GM21723 (cell line): ENCODE measurements around the gene DIDO1.
"Not testable (repeated sequence)": the region's sequence is repeated elsewhere in the genome, so short reads cannot be mapped to it uniquely, and the experiment has no call there.

Experiments
- ATAC-seq: cut with Tn5 transposase; IDR thresholded peaks from one replicate; pipeline ENCODE4 v1.9.1; 2021; ENCODE audit warnings: mild to moderate bottlenecking, moderate library complexity; ENCODE audit not compliant: unreplicated experiment

The DIDO1 gene

DNA sequence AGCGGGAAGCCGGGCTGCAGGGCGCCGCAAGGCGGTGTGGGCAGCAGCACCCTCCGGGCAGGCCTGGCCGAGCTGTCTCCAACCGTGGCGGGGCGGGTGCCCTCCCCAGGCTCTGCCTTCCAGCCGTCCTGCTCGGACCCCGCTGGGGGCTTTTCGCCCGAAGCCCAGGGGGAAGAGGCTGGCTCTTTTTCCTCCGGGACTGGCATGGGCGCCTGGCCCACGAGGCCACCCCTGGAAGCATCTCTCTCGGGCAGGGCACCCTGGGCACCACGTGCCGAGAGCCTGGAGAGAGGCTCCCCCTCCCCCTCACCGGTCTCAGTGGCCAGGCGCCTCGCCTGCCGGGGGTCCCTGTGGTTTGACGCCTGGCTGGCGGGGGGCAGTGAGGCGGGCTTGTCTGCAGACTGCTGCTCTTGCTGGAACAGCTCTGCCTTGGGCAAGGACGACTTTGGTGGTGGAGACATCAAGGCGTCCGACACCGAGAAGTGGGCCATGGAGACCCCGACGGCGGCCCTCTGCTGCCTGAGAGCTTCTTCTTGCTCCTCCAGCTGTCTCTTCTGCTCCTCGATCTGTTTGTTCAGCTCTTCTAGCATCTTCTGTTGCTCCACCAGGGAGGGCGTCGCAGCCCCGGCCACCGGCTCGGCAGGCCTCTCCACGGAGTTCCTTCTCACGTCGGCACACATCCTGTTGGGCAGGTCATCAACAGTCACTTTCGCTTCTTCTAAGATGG lies 45.2 kb downstream of the DIDO1 start:
- no peak for ATAC-seq

DNA sequence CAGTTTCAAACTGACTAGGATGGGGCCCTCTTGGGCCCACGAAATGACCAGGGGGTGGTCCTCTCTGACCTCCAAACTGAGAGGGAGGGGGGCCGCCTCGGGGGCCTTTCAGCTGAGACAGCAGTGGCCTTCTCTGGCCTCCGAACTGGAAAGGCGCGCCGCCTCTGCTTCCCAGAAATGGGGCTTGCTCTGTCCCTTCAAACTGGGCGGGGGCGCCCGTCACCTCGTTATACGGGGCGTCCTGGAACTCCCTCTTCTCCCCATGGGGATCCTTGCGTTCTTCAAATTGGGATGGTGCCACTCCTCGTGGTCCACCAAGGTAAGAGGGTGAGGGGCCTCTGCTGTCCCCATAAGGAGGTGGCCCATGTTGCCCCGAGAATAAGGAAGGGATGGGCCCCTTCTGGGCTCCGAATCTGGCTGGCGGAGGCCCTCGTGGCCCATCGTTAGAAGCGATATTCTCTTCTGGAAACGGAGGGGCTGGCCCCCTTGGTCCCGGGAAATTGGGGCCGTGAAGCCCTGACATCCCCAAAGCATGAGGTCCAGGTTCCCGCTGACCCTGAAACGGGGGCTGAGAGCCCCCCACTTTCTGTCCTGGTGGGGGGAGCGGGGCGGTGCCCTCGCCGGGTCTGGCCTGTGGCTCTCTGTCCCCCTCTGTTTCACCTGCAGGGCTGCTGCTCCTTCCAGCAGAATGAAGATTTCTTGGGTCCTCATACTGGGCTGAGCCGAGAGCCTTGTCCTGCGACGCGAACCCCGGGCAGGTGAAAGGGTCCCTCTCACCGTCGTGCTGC lies 46.0 kb downstream of the DIDO1 start:
- no peak for ATAC-seq

DNA sequence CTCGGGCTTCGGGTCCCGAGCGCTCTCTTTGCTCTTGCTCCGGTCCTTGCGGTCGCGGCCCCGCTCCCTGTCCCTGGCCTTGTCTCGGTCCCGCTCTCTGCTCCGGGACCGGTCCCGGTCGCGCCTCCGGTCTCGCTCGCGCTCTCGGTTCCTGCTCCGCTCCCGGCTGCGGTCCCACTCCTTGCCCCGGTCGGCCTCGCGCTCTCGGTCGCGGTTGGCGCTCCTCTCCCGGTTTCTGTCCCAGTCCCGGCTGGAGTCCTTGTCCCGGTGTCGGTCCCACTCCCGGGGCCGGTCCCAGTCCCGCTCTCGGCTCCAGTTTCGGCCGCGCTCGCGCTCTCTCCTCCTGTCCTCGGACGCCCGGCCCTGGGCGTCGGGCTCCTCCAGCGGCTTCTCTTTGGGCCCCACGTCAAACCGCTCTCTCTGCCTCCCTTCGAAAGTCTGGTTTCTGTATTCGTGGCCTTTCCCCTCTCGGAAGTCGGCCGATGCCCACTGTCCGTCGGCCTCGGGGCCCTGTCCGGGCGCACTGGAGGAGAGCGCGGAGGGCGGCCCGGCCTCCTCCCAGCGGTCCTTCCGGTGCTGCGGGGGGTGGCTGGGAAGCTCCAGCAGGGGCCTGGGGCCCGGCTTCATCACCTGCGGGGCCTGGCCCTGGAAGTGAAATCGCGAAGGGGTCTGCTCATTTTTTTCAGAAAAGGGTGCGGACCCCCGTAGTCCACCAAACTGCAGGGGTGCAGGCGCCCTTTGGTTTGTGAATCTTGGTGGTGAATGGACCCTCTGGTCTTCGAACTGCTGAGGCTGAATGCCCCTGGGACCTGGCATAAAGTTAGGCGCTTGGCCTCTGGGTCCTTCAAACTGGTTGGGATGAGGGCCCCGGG lies 46.8 kb downstream of the DIDO1 start:
- ATAC-seq = no peak

DNA sequence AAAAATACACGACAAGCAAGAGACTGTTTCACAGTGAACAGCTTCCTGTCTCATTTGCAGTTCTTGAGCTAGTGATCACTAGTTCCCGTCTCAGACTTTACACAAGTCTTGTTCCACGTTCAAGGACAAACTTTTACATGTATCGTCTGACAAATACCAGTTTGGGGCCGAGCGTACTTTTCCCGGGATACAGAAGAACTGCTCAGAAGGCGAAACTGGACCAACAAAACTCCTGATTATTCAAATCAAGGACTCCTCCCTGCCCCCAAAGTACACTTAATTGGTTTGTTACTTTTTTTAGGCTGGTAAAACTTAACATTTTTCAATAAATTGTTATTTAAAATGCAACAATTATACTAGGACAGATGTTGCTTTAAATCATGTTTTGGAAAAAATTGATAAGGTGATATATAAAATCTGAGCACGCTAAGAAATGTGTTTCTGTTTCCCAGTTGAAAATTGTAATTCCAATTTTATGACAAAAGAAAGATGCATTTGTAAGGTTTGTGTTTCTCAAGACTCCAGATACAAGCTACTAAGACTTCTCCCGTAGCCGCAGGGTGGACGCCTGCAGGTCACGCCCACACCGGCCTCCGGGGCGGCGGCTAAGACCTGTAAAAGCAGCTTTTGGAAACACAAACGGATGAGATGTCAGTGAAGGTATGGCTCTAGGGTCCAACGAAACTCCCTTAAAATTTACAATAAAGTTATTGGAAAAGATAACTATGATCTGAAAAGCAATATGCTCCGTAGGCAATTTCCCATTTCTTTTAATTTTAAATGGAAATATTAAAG lies 47.9 kb downstream of the DIDO1 start:
- no peak for ATAC-seq

DNA sequence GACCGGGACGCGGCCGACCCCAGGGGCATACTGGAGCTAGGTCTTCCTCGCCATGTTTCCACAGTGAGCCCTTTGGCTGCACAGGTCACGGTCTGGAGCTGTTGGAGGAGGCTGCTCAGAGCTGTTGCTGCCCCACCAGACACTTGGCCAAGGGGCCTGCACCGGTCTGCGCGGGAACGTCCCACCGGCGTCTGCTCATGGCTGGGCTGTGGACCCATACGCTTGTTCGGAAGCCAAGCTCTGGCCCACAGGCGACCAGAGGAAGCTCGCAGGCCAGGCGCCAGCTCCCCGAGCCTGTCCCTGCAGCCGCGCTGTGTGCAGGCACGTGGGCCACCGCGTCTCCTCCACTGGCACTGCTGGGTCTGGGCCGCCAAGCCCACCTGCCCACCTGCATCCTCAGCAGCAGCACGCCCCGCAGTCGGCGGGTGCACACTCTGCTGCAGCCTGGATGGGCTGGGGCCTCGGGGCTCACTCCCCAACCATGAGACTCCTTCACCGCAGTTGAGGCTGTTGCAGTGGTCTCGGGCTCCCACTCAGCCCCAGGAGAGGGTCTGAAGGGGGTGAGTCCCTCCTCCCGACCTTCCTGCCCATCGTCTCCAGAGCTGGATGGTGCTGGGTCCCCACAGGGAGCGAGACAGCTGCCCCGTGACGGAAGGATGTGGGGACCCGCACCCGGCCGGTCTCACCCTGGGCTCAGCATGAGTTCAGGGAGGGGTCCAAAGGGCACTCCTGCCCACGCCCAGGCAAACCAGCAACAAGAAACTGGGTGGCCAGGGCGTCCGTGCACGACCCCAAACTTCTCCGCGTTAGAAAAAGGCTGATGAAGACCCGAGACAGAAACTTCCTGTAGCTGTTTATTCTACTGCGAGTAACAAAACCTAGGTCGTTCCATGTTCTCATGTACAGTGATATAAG lies 49.1 kb downstream of the DIDO1 start:
- ATAC-seq = no peak

DNA sequence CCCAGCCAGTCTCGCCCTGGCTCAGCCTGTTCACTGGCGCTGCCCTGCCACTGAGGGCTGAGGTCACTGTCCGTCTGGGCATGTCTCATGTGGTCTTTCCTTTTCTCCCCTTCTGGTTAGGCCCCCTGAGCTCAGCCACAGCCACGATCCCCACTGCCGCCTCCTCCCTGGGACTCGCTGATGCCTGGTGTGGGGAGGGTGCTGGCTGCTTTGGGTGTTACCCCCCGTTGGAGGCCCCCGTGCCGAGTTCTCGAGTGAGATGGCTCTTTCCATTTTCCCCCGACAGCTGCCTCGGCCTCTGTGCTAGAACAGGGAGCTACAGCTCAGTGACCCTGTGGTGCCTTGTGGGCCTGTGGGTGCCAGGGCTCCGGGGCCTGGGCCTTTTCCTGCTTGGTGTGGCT lies 49.8 kb downstream of the DIDO1 start:
- no peak for ATAC-seq

DNA sequence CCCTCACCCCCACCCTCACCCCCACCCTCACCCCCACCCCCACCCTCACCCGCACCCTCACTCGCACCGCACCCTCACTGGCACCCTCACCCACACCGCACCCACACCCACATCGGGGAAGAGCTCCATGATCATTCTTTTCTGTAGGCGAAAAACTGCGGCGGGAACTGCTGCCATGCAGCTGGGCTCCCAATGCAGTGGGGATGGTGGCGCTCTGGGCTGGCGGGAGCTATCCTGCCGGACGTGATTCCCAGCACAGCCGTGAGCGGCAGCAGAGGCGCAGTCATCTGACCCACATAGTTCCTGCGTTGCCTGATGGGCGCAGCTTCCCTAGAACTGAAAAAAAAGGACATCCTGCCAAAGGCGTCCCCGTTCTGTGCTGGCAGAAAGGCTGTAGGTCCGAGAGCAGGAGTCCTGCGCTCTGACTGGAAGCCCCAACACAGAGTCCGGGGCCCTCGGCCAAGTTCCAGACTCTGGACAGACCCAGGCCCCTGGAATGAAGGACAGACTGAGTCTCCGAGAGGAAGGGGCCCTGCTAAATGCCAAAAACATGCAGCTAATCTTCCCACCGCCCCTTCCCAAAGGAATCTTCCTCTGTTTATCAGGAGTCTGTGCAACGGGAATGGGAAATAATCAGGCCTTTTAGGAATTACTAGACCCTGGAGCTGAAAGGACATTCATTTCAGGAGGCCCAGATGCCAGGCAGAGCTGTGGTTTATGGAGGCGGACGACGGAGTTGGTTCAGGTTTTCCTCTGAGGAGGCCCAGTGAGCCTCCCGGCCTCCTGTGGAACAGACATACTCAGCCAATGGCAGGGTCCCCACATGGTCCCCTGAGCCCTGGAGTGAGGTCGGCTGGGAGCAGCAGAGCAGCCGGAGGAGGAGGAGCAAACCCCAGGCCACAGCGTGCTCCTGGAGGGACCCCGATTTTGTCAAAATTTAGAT lies 50.6 kb downstream of the DIDO1 start:
- ATAC-seq = no peak

DNA sequence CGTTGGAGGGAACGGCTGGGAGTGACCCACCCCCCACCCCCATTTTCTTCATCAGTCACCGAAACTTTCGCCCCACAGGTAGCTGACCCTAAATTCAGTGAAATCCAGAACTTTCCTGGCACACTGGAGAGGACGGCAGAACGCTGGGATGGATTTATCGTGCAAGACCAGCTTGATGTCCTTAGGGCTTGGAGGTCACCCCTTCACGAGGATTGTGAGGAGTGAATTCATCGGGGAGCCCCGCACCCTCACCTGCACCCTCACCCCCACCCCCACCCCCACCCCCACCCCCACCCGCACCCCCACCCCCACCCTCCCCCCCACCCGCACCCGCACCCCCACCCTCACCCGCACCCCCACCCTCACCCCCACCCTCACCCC lies 51.4 kb downstream of the DIDO1 start:
- ATAC-seq = no peak

DNA sequence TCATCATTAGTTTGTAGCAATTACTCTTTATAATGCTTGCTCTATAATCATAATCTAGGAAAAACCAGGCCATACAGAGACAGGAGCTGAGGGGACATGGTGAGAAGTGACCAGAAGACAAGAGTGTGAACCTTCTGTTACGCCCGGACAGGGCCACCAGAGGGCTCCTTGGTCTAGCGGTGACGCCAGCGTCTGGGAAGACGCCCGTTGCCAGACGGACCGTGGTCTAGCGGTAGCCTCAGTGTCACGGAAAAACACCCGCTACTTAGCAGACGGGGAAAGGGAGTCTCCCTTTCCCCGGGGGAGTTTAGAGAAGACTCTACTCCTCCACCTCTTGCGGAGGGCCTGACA lies 52.6 kb downstream of the DIDO1 start:
- ATAC-seq = not testable (repeated sequence)

DNA sequence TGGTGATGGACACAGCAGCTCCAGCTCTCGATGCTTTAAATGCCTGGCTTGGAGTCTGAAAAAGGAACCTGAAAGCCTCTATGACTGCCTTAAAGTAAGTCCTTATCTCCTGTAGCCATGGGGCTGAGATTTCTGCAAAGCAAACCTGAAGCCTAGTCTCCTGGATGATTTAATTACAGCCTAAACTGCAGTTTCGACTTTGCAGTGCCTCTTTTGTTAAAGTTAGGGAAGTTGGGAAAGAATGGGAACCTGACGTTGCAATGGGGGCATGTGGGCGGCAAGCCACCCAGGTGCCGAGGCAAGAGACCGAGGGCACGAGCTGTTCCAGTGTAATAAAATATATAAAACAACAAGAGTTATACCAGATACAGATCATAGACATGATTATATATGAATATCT lies 53.0 kb downstream of the DIDO1 start:
- no peak for ATAC-seq

DNA sequence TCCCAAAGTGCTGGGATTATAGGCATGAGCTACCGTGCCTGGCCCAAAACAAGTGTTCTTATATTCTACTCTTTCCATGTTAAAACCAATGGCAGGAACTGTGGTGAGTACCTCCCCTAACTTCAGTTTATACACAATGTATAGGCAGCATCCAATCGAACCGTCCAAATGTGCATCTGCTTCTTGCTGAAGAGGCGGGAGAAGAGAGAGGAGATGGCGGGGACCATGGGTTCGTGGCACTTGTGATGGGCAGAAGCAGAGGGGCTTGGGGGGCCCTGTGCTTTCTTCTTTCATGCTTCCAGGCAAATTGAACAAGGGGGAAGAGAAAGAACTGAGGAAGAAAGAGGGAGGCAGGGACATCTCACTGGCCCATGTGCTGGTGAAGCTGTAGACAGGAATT lies 53.4 kb downstream of the DIDO1 start:
- no peak for ATAC-seq

DNA sequence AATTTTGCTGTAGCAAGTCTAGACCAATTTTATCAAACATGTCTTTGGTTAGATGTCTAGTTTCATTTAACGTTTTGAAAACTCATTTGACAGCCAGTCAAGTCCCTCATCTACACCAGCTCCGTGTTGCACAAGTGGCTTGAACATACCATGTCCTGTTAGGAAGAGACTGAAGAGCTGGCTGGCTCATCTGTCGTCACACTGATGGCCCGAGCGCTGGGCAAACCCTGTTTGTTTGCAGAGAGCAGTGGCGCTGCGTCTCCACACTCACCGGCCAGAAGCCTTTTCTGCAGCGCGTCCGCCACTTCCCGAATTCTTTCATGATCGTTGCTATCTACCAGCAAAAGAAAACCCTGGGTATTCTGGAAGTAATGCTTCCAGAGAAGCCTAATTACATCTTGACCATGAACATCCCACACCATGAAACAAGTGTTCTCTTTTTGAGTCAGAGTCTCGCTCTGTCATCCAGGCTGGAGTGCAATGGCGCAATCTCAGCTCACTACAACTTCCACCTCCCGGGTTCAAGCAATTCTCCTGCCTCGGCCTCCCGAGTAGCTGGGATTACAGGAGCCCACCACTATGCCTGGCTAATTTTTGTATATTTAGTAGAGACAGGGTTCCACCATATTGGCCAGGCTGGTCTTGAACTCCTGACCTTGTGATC lies 54.0 kb downstream of the DIDO1 start:
- ATAC-seq = no peak

DNA sequence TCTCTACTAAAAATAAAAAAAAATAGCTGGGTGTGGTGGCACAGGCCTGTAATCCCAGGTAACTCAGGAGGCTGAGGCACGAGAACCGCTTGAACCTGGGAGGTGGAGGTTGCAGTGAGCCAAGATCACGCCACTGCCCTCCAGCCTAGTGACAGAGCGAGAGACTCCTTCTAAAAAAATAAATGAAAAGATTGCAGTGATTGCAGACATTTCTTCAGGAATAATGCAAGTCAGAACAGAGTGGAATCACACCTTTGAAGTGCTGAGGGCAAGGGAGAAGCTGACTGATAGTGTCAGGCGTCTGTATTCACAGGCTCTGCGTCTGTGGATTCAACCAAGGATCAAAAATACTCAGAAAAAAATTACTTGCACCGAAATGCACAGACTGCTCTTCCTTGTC lies 62.1 kb downstream of the DIDO1 start:
- no peak for ATAC-seq

DNA sequence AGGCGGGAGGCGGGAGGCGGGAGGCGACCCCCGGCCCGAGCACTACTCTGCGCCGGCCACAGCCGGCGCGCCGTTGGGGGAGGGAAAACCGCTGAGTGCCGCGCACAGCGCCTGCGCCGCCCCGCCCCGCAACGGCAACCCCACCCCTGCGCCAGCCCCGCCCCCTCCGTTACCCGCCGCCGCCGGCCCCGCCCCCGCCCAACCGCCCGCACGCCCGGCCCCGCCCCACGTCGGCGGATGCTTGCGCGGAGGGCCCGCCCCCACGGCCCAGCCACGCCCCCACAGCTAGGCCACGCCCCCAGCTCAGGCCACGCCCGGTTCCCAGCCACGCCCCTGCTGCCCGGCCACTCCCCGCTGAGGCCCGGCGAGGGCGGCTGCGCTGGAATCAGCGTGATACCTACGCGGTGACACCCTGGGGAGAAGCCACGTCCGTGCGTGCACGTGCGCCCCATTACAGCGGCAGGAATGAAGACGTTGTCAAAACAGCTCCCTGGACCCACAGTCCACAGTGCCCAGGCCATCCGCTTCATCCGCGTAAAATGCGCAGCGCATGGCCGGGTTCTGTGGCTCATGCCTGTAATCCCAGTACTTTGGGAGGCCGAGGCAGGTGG lies 64.5 kb downstream of the DIDO1 start, which contains the start of gene TCFL5:
TCFL5 (minus strand) TSS at position 97 of the 611 bp plus-strand sequence. CDS start 152 bp downstream, outside the sequence.
- peak; percentile 59 for ATAC-seq

DNA sequence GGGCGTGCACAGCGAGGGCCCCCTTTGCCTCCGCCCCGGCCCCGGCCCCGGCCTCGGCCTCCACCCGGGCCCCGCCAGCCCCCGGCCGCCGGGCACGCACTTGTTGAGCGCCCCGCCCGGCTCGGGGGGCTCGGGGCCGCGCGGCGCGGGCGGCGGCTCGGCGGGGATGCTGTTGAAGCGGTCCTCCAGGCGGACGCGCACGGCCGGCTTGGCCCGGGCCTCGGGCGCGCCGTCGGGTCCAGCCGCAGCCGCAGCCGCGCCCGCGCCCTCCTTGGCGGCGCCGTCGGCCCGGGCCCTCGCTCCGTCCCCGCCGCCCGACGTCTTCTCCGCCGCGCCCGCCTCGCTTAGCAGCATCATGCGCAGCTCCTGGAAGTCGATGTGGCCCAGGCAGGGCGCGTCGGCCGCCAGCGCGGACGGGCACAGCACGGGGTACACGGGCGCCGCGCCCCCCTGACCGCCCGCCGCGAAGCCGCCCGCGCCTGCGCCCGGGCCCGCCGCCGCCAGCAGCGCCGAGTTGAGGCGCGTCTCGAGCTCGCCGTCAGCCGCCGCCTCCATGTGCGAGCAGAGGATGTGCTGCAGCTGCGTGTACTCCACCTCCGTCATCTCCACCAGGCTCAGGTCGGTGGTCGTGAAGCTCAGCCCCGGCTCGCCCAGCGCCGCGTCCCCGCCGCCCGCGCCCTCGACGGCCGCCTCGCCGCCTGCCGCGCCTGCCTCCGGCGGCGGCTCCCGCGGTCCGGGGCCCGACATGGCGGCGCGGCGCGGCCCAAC lies 65.2 kb downstream of the DIDO1 start:
- ATAC-seq = peak; percentile 41

DNA sequence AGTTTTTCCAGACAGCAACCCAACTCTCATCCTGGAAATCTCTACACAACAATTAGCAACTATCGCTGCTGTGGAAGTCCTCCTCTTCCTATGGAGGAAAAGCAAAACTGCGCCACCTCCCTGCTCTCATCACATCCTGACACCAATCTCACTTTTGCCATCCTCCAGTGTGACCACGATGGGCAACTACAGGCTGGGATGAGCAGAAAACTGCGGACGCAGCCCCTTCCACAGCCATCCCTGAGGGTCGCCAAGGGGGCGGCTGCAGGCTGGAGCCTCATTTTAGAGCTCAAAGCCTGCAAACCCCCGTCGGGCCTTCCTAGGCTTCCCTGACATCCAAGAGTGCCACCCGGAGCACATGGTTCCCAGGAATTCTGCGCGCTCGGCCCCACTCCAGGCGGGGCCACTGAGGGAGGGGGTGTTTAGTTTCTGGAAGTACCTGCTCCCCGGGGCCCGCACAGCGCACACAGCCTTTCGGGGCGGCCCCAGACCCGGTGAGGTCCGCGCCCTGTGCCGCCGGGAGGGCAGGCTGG lies 65.8 kb downstream of the DIDO1 start:
- no peak for ATAC-seq

DNA sequence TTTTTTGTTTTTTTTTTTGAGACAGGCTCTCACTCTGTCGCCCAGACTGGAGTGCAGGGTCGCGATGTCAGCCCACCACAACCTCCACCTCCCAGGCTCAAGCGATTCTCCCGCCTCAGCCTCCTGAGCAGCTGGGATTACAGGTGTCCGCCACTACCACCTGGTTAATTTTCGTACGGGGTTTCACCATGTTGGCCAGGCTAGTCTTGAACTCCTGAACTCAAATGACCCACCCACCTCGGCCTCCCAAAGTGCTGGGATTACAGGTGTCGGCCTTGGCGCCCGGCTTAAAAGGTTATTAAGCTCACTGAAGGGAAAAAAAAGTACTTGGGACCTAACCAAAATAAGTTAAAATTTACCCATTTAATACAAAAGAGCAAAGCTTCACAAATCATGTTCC lies 66.6 kb downstream of the DIDO1 start:
- ATAC-seq = no peak
